ENCODE measurements around the gene ALG9. TPM values are rescaled to one million over a fixed set of nuclear protein-coding genes. Genes with fewer than 3 reads are reported as not detected.

The ALG9 gene
- total RNA-seq, 2 donors from 2014 or later, result 22.2 to 32.4 TPM

GRCh38 chr11:111910676-111911562, 39.5 kb upstream of the ALG9 start:
- peaks cover 0 to 8% of the 10 kb centered on the region in 2 donors for H3K4me1 ChIP-seq

GRCh38 chr11:111909378-111909777, 38.0 kb upstream of the ALG9 start:
- peak overlapping the region; percentile 66 to 75 for H3K4me3 ChIP-seq
- DNase-seq (ENCODE audit: low spot score), result no peak
- H3K9me3 ChIP-seq, result no peaks in the 10 kb centered on the region
- H3K27ac ChIP-seq, result peak overlapping the region; percentile 98 to 100
- peaks cover 35% of the 10 kb centered on the region for H3K36me3 ChIP-seq
- no peak for TF ChIP-seq CTCF (IDR thresholded peaks at IDR 0.05)
- no peaks in the 10 kb centered on the region for H3K27me3 ChIP-seq
- peaks cover 0 to 1% of the 10 kb centered on the region in 2 donors for H3K4me1 ChIP-seq

More at GRCh38 chr11:111910676-111911562, 39.5 kb upstream of the ALG9 start:
- Histone ChIP-seq H3K27ac (peak overlapping the region; percentile 98 to 100), H3K36me3 (peaks cover 35% of the 10 kb centered on the region), H3K27me3 (no peaks in the 10 kb centered on the region), H3K4me3 (peak overlapping the region; percentile 66 to 75), H3K9me3 (no peaks in the 10 kb centered on the region)
- no peak for DNase-seq (ENCODE audit: low spot score)
- TF ChIP-seq CTCF (IDR thresholded peaks at IDR 0.05), result no peak

- Histone ChIP-seq H3K27me3 (no peaks in the 10 kb centered on the region), H3K4me3 (peak overlapping the region; percentile 66 to 75), H3K27ac (peak overlapping the region; percentile 98 to 100), H3K4me1 (no peaks in the 10 kb centered on the region), H3K36me3 (peaks cover 35% of the 10 kb centered on the region), H3K9me3 (no peaks in the 10 kb centered on the region)
- no peak for TF ChIP-seq CTCF (IDR thresholded peaks at IDR 0.05)
- no peak for DNase-seq (ENCODE audit: low spot score)
Observed at GRCh38 chr11:111908639-111909305, 37.4 kb upstream of the ALG9 start.

GRCh38 chr11:111906680-111907079, 35.3 kb upstream of the ALG9 start:
- Histone ChIP-seq H3K4me3 (no peak overlapping the region), H3K4me1 (no peaks in the 10 kb centered on the region), H3K27ac (peak overlapping the region; percentile 98 to 100), H3K9me3 (no peaks in the 10 kb centered on the region), H3K27me3 (no peaks in the 10 kb centered on the region), H3K36me3 (peaks cover 35% of the 10 kb centered on the region)
- no peak for TF ChIP-seq CTCF (IDR thresholded peaks at IDR 0.05)
- DNase-seq (ENCODE audit: low spot score), result no peak

GRCh38 chr11:111905411-111905810, 34.0 kb upstream of the ALG9 start:
- Histone ChIP-seq H3K4me1 (no peaks in the 10 kb centered on the region), H3K27ac (peak overlapping the region; percentile 98 to 100), H3K36me3 (peaks cover 27% of the 10 kb centered on the region), H3K4me3 (no peak overlapping the region), H3K27me3 (no peaks in the 10 kb centered on the region), H3K9me3 (no peaks in the 10 kb centered on the region)
- no peak for TF ChIP-seq CTCF (IDR thresholded peaks at IDR 0.05)
- DNase-seq (ENCODE audit: low spot score), result no peak
